GM20000 (cell line): ENCODE measurements around the gene CDH11.

ENCODE experiments used
- DNase-seq: peaks from one replicate; pipeline ENCODE4 v3.0.0; 2012; ENCODE audit warnings: low spot score
- TF ChIP-seq, protein P1 (sequence below): IDR thresholded peaks from 2 replicates; pipeline ENCODE4 v1.5.1; 2012; ENCODE audit warnings: mild to moderate bottlenecking, control low read depth; ENCODE audit errors: extremely low read depth, missing control alignments

CDH11 gene

DNA sequence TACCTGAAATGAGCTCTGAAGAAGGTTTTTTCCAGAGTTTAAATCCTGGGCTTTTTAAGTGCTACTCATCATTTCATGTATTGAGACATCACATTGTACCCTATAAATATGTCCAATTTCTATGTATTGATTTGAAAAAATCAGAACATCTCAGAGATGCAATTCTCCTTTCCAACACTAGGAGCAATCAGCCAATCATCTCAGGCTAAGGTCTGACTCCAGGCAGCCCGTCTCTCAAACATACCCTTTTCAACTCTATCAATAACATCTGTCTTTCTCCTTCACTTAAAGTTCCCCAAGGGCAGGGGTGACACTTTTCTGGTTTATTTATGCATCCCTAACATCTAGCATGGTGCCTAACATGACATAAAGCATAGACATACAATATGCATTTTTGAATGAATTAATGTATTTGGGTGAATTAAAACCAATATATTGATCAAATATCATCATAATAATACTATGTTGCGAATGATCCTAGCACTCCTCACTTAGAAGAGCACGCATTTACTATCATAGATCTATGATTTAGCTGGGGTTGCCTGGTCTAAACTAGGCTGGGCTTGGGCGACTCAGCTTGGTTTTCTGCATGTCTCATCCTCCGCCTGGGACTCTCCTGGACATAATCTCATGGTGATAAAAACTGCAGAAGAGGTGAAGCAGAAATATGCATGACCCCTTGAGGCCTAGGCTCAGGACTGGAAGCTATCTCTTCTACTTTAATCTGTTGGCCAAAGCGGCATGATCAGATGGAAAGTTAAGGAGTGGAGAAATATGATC is 5.2 kb upstream of the CDH11 start:
- TF ChIP-seq, protein P1, sequence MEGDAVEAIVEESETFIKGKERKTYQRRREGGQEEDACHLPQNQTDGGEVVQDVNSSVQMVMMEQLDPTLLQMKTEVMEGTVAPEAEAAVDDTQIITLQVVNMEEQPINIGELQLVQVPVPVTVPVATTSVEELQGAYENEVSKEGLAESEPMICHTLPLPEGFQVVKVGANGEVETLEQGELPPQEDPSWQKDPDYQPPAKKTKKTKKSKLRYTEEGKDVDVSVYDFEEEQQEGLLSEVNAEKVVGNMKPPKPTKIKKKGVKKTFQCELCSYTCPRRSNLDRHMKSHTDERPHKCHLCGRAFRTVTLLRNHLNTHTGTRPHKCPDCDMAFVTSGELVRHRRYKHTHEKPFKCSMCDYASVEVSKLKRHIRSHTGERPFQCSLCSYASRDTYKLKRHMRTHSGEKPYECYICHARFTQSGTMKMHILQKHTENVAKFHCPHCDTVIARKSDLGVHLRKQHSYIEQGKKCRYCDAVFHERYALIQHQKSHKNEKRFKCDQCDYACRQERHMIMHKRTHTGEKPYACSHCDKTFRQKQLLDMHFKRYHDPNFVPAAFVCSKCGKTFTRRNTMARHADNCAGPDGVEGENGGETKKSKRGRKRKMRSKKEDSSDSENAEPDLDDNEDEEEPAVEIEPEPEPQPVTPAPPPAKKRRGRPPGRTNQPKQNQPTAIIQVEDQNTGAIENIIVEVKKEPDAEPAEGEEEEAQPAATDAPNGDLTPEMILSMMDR = peak; percentile 4
- no peak for DNase-seq

DNA sequence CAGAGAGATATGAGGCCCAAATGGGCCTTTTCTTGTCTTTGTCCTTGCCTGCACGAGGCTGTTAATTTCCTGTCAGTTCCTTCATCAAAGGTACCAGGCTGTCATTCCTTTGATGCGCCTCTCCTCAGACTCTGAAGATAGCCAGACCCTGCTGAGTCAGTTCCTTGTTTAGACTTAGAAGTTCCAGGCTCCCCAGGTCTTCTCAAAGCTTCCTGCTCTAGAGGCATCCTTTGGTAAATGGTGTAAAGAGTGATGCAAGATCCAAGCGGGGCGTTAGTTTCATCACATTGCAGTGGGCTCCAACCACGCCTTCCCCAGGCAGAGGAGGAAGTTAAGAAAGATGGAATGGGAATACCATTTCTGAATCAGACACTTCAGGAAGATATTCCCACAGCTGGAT is 4.0 kb upstream of the CDH11 start:
- no peak for DNase-seq
- TF ChIP-seq, protein P1 = no peak

DNA sequence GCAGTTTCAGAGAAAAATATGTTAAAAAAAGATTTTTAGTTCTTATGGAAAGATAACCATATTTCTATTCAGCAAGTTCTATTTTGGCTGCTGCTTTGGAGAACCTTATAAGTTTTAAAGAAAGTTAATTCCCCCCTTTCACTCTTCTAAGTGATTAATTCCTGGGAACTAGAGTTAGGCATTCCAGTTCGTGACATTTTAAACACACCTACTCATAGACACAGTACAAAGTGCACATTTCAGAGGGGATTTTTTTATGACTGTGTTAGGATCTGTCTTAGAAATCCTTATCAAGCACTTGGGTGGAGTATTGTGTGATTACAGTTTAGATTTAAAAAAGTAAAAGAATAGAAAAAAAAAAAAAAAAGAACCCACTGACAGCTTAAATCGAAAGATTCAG is 3.5 kb upstream of the CDH11 start:
- DNase-seq = no peak
- TF ChIP-seq, protein P1 = no peak

DNA sequence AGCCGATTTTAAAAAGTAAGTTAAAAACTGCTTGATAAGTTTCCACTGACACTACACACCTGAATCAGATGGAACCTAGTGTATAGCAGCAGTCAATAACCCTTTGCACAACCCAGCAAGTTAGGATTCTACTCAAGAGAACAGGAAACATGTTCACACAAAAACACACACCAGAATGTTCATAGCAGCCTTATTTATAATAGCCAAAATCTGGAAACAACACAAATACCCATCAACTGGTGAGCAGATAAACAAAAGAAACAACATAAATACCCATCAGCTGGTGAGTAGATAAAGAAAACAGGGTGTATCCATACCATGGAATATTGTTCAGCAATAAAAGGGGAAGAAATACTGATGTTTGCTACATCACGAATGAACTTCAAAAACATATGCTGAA is 2.7 kb upstream of the CDH11 start:
- no peak for DNase-seq
- TF ChIP-seq, protein P1 = no peak

- DNase-seq = no peak
- TF ChIP-seq, protein P1 = no peak
These were observed 2.3 kb upstream of the CDH11 start for GRCh38 chr16:65124212-65124548.

DNA sequence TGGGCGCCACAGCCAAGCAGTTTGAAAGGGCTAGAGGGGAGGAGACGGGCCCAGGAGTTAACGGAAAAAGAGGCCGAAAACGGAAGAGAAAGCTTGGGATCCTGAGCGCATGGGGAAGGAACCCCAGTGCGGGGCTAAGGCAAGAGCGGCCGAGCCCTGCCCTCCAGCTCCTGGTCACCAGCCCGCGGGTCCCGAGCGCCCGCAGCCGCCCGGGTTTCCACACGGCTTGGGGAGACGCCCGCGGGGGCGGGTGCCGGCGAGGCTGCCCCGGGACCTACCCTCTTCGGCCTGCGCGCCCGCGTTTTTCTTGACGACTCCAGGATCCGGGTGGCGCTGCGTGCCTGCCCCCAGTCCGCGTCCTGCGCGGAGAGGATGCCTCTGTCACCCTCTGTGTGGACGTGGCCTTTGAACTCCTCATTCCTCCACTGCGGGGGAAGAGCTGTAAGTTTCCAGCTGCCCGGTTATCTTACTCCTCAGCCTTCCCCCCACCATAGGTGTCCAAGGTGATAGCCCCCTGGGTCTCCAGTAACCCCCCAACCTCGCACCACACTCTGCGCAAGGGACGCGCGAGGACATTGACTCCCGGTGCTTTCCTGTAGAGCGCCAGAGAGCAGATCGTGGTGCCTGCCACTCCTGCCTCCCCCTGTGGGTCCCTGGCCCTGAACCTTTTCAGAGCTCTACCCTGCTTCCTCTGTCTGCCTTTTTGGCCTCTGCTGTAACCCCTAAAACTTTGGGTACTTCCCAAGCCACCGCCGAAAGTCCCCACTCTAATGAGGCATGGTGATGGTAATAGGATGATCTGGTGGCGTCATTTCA is 1.7 kb upstream of the CDH11 start:
- DNase-seq = no peak
- TF ChIP-seq, protein P1 = no peak

DNA sequence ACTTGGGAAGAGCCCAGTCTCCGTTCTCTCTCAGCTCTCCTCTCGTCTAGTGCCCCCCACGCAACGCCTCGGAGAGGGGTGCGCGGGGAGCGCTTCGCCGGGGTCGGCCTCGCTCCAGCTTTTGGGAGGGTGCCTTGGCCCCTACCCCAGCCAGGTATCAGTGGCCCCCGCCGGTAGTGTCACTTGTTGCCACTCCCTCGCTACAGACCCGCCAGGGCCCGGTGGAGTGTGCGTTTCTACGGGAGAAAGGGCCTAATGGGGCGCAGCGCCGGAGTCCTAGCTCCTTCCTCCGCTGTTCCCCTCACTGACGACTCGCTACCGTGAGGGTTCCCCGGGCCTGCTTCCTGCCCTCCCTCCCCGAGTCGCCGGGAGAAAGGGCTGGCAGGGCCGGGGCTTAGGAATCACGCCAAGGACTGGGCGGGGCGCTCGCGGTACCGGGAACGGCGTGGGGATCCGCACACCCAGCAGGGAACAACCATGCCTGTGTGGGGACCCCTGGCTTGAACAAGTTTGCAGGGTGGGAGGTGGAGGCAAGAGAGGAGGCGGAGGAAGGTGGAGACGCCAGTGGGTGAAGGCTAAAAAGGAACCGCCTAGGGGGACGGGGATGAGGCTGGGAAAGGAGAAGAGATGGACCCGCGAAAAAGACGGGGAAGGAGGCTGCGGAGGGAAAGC is 997 bp upstream of the CDH11 start:
- no peak for DNase-seq
- TF ChIP-seq, protein P1 = no peak
